Testis (tissue), 2 donors: Measurements from ENCODE around the gene GIPC1.

Experiments used
- CTCF ChIP-seq, 3 experiments: fragments of 450-650 bp in 2 of 3; fragments of 200-600 bp in 1 of 3; sonication (generic) in 1 of 3; IDR thresholded peaks; one replicate each; pipeline ENCODE4 v1.5.1; 2016 to 2019; ENCODE audit warnings: antibody characterized with exemption in 3 of 3, mild to moderate bottlenecking in 2 of 3, moderate library complexity in 1 of 3
- POLR2A ChIP-seq: fragments of 450-650 bp; IDR thresholded peaks from one replicate; pipeline ENCODE4 v1.6.1; 2017; ENCODE audit warnings: antibody characterized with exemption, mild to moderate bottlenecking, moderate library complexity

- TF ChIP-seq CTCF (IDR thresholded peaks at IDR 0.05): no peak
- TF ChIP-seq POLR2A: no peak
Measured at GRCh38 chr19:14474827-14475226, 21.1 kb downstream of the GIPC1 start.
